ENCODE measurements around the gene KCNH2.

DNA sequence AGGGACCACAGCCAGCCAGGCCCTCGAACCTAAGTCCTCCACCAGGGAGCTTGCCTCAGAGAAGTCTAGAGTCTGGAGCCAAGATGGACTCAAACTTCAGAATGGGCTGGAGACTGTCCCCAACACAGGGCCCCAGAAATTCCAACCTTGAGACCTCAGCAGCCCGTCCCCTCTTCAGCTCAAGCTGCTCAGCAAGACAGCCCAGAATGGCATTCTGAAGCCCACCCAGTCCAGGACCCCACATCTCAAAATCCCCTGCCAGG, 15.9 kb downstream of the KCNH2 start:
- TF ChIP-seq, protein P1, sequence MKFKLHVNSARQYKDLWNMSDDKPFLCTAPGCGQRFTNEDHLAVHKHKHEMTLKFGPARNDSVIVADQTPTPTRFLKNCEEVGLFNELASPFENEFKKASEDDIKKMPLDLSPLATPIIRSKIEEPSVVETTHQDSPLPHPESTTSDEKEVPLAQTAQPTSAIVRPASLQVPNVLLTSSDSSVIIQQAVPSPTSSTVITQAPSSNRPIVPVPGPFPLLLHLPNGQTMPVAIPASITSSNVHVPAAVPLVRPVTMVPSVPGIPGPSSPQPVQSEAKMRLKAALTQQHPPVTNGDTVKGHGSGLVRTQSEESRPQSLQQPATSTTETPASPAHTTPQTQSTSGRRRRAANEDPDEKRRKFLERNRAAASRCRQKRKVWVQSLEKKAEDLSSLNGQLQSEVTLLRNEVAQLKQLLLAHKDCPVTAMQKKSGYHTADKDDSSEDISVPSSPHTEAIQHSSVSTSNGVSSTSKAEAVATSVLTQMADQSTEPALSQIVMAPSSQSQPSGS (IDR thresholded peaks at IDR 0.05; ENCODE audit: low read length) = no peak
- no peak for TF ChIP-seq BACH1 (IDR thresholded peaks at IDR 0.05; ENCODE audit: low read length)
- TF ChIP-seq ZNF274 (IDR thresholded peaks at IDR 0.05; ENCODE audit: borderline replicate concordance, extremely low read depth, low read length) = no peak
- TF ChIP-seq GABPA (IDR thresholded peaks at IDR 0.05; ENCODE audit: borderline replicate concordance, insufficient read depth, low read length) = no peak
- TF ChIP-seq, protein P2, sequence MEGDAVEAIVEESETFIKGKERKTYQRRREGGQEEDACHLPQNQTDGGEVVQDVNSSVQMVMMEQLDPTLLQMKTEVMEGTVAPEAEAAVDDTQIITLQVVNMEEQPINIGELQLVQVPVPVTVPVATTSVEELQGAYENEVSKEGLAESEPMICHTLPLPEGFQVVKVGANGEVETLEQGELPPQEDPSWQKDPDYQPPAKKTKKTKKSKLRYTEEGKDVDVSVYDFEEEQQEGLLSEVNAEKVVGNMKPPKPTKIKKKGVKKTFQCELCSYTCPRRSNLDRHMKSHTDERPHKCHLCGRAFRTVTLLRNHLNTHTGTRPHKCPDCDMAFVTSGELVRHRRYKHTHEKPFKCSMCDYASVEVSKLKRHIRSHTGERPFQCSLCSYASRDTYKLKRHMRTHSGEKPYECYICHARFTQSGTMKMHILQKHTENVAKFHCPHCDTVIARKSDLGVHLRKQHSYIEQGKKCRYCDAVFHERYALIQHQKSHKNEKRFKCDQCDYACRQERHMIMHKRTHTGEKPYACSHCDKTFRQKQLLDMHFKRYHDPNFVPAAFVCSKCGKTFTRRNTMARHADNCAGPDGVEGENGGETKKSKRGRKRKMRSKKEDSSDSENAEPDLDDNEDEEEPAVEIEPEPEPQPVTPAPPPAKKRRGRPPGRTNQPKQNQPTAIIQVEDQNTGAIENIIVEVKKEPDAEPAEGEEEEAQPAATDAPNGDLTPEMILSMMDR (IDR thresholded peaks at IDR 0.05; ENCODE audit: control extremely low read depth in 1 of 3, insufficient read depth in 1 of 3, low read depth in 1 of 3, low read length in 3 of 3) = no peak
- TF ChIP-seq POLR2A (IDR thresholded peaks at IDR 0.05; ENCODE audit: control extremely low read depth in 1 of 2, low read depth in 2 of 2, low read length in 2 of 2) = no peak
- TF ChIP-seq, protein P3, sequence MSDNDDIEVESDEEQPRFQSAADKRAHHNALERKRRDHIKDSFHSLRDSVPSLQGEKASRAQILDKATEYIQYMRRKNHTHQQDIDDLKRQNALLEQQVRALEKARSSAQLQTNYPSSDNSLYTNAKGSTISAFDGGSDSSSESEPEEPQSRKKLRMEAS (IDR thresholded peaks at IDR 0.05) = no peak
- no peak for TF ChIP-seq POLR2AphosphoS5 (IDR thresholded peaks at IDR 0.05; ENCODE audit: low read depth, low read length)
- TF ChIP-seq, protein P4, sequence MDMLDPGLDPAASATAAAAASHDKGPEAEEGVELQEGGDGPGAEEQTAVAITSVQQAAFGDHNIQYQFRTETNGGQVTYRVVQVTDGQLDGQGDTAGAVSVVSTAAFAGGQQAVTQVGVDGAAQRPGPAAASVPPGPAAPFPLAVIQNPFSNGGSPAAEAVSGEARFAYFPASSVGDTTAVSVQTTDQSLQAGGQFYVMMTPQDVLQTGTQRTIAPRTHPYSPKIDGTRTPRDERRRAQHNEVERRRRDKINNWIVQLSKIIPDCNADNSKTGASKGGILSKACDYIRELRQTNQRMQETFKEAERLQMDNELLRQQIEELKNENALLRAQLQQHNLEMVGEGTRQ (IDR thresholded peaks at IDR 0.05; ENCODE audit: low read length) = no peak
- no peak for TF ChIP-seq BRCA1 (IDR thresholded peaks at IDR 0.05; ENCODE audit: low read depth, low read length)
- TF ChIP-seq RBBP5 (IDR thresholded peaks at IDR 0.05; ENCODE audit: borderline replicate concordance, low read depth, low read length) = no peak

All from H1 (cell line).